ENCODE results near the gene C16orf89. TPM values are rescaled to one million over a fixed set of nuclear protein-coding genes. Genes with fewer than 3 reads are reported as not detected.

Gene C16orf89, protein sequence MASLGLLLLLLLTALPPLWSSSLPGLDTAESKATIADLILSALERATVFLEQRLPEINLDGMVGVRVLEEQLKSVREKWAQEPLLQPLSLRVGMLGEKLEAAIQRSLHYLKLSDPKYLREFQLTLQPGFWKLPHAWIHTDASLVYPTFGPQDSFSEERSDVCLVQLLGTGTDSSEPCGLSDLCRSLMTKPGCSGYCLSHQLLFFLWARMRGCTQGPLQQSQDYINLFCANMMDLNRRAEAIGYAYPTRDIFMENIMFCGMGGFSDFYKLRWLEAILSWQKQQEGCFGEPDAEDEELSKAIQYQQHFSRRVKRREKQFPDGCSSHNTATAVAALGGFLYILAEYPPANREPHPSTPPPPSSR
- total RNA-seq: 1.3 TPM

DNA sequence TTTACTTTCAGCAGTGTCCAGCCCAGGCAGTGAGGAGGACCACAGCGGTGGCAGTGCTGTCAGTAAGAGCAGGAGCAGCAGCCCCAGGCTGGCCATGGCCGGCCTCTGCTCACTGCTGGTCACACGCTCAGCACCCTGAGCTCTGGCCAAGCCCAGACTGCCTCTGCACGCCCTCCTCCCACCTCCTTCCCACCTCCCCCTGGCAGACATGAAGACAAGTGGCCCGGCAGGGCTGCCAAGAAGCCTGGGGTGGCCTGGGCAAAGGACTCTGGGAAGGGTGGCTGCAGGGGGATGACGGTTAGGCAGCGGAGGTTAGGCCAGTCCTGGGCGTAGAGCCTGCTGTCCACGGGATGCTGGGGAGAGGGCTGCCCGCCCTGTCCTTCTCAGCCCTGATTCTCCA lies at the start of gene C16orf89:
TSS of gene C16orf89 (minus strand) at position 144 of the 400 bp plus-strand sequence. CDS start at position 96, 48 bp downstream.

DNA sequence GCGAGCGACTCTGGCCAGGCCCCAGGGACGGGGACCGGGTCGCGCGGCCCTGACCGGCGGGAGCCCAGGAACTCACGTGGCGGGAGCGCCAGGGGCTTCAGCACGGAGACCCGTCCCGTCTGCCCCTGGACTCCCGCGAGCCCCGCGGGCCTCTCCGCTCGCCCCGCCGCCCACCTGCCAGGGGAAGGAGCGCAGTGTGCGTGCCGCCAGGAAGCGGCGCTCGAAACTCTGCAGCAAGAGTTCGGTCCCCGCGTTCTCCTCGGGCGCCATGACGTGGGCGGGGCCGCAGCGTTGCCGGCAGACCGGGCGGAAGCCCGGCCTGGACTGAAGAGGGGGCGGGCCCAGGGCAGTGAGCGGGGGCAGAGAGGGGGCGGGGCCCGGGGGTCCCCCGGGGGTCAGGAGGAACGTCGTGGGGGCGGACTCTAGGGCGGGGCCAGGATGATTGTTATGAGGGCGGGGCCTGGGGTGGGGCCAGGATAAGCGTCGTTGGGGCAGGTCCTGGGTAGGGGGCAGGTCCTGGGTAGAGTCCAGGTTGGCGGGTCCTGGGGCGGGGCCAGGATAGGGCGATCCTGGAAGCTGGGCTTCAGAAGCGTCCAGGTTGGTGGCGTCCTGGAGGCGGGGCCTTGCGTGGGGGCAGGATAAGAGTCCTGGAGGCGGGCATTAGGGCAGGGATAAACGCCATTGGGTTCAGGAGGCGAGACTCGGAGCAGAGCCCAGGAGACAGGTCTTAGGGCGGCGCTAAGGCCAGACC lies 31.9 kb upstream of the C16orf89 start, which contains the start of gene EEF2KMT:
TSS of gene EEF2KMT (minus strand) at position 326 of the 751 bp plus-strand sequence. CDS start at position 270, 56 bp downstream.

DNA sequence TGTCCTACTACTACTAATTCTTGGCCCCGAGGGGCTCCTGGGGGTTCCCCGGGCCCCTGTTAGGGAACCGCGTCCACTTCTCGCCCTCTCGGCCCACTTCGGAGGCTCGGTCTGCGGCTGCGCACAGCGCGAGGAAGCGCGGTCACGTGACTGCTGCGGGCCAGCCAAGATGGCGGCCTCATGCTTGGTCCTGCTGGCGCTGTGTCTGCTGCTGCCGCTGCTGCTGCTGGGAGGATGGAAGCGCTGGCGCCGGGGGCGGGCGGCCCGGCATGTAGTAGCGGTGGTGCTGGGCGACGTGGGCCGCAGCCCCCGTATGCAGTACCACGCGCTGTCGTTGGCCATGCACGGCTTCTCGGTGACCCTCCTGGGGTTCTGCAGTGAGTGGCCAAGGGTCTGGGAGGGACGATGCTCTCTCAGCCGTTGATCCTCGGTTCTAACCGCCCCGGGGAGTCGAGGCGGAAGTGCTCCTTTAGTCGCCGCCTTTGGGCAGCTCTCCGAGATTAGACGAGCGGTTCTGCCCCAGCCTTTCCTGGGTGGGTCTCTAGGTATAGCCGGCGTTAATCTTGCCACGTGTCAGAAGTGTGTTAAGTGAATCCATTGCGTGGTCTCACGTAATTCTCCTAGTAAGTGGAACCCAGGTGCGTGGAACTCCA lies 6.1 kb upstream of the C16orf89 start, which contains the start of gene ALG1:
TSS of gene ALG1 (plus strand) at position 163 of the 653 bp plus-strand sequence. CDS start at position 170, 7 bp downstream.

DNA sequence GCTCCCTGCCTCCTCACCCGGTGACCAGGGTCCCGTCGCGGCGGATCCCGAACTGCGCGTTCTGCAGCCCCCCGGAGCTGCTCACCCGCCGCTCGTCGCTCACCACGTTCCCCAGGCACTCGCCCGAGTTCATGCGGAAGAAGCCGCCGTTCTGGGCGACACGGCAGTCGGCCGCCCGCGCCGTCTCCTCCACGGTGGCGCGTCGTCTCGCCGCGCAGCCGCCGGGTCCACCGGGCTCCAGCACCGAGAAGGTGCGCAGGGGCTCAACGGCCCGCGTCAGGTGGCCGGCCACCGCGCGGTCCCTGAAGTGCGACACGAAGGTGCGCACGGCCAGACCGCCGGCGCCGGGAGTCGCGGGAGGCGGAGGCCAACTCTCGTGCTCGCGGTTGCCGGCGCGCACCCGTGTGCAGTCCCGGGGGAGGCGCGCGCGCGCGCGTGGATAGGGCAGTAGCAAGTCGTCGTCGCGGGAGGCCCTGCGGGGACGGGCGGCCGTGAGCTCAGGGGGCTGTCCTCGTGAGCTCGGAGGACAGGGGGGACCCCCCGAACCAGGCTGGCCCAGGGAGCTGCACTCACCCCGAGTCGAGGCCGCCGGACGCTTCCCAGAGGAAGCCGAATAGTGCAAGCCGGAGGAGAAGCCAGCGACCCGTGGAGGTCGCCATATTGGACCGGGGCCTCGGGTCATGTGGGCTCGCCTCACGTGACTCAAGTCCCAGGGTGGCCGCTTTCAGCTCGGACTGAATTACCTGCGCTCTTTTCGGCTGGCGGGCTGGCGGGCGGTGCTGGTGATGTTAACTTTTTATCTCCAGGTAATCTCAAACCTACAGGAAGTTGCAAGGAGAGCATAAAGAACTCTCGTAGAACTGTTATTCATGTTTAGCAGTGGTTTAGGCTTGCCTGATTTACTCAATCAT lies 32.2 kb downstream of the C16orf89 start, which contains the start of gene NAGPA:
TSS of gene NAGPA (minus strand) at position 680 of the 911 bp plus-strand sequence. CDS start at position 659, 21 bp downstream.

Other genes starting within 250 kb of the C16orf89 start
- 89.2 TPM for gene GLYR1, start 218.7 kb downstream of the C16orf89 start, total RNA-seq
- 31.3 TPM for gene UBN1, start 218.5 kb downstream of the C16orf89 start, total RNA-seq
- 0.94 TPM for gene PPL, start 128.8 kb downstream of the C16orf89 start, total RNA-seq
- 0.94 TPM for gene SEC14L5, start 107.6 kb downstream of the C16orf89 start, total RNA-seq
- gene NAGPA, start 32.0 kb downstream of the C16orf89 start, total RNA-seq: 19.7 TPM
- 16.6 TPM for gene ALG1, start 5.9 kb upstream of the C16orf89 start, total RNA-seq
- 4.7 TPM for gene EEF2KMT, start 31.8 kb upstream of the C16orf89 start, total RNA-seq

All from parietal lobe (tissue), 1 donor.